K562 treated with DMSO at 1 percent for 24 hours (cell line): ENCODE results near the gene PLXND1. TPM values are rescaled to one million over a fixed set of nuclear protein-coding genes. Genes with fewer than 3 reads are reported as not detected.

Experiments used
- total RNA-seq: library from RNA; unstranded; fragments of 300-600 nt; gene quantifications from 2 replicates; pipeline ENCODE4 v1.2.3, GENCODE V29; 2022; ENCODE audit warnings: low read depth; ENCODE audit not compliant: insufficient read depth

Gene PLXND1, protein sequence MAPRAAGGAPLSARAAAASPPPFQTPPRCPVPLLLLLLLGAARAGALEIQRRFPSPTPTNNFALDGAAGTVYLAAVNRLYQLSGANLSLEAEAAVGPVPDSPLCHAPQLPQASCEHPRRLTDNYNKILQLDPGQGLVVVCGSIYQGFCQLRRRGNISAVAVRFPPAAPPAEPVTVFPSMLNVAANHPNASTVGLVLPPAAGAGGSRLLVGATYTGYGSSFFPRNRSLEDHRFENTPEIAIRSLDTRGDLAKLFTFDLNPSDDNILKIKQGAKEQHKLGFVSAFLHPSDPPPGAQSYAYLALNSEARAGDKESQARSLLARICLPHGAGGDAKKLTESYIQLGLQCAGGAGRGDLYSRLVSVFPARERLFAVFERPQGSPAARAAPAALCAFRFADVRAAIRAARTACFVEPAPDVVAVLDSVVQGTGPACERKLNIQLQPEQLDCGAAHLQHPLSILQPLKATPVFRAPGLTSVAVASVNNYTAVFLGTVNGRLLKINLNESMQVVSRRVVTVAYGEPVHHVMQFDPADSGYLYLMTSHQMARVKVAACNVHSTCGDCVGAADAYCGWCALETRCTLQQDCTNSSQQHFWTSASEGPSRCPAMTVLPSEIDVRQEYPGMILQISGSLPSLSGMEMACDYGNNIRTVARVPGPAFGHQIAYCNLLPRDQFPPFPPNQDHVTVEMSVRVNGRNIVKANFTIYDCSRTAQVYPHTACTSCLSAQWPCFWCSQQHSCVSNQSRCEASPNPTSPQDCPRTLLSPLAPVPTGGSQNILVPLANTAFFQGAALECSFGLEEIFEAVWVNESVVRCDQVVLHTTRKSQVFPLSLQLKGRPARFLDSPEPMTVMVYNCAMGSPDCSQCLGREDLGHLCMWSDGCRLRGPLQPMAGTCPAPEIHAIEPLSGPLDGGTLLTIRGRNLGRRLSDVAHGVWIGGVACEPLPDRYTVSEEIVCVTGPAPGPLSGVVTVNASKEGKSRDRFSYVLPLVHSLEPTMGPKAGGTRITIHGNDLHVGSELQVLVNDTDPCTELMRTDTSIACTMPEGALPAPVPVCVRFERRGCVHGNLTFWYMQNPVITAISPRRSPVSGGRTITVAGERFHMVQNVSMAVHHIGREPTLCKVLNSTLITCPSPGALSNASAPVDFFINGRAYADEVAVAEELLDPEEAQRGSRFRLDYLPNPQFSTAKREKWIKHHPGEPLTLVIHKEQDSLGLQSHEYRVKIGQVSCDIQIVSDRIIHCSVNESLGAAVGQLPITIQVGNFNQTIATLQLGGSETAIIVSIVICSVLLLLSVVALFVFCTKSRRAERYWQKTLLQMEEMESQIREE (N-terminal part only)
- 19.5 and 21.6 TPM in 2 replicates for total RNA-seq

DNA sequence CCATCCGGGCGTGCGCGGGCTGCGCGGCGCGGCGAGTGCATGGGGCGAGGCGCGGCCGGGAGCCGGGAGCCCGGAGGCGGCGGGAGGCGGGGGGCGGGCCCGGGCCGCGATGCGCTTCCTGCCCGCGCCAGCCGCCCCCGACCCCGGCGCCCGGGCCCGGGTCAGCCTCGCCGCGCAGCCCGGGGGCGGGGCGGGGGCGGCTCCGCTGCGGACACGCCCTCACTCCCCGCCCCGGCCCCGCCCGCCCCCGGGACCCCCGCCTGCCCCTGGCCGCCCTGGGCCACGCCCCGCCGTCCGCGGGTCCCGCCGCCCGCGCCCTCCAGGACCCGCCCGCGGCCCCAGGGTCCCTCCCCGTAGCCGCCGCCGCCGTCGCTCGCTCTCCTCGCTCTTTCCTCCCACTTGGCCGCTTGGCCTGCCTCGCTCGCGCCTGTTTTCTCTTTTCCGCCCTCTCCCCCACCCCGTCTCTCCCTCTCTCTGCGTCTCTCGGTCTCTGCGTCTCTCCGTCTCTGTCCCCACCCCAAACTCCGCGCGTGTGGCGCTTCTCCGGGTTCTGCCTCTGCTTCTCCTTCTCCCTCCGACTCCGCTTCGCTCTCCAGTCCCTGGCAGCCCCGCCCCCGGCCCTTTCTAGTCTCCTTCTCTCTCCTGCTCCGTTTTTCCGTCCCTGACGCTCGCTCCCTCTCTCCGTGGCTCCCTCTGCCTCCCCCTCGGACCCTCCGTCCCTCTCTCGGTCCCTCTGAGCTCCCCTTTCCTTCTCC is at the start of gene PLXND1:
TSS of gene PLXND1 (minus strand) at position 41 of the 755 bp plus-strand sequence. CDS start at position 4, 37 bp downstream.

DNA sequence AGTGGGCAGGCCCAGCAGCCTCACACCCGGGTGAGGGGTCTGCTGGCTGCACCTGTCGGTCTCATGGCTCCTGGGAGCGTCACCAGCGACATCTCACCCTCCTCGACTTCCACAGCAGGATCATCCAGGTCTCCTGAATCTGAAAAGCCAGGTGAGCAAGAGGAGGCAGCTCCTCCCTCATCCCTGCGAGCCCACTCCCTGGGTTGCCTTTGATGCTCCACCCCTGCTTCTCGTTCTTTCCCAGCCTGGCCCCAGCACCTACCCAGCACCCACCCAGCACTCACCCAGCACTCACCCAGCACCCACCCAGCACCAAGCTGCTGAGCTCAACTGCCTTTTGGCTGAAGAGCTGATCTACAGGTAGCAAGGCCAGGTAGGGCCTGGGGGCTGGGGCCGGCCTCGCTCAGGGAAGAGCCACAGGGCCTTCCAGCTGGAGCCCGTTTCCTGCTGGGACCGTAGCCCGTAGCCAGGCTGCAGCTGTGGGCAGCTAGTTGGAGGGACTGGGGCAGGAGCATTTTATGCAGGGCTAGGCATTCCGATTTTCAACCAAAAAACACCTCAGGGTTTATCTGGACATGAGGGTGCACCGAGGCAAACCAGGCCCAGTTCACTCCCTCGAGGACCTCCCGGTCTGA is 63.2 kb downstream of the PLXND1 start, which contains the start of gene H1-8:
TSS of gene H1-8 (plus strand) at position 20 of the 635 bp plus-strand sequence. CDS start at position 64, 44 bp downstream.

DNA sequence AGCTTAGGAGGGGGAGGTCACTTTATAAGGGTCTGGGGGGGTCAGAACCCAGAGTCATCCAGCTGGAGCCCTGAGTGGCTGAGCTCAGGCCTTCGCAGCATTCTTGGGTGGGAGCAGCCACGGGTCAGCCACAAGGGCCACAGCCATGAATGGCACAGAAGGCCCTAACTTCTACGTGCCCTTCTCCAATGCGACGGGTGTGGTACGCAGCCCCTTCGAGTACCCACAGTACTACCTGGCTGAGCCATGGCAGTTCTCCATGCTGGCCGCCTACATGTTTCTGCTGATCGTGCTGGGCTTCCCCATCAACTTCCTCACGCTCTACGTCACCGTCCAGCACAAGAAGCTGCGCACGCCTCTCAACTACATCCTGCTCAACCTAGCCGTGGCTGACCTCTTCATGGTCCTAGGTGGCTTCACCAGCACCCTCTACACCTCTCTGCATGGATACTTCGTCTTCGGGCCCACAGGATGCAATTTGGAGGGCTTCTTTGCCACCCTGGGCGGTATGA is 77.8 kb downstream of the PLXND1 start, which contains the start of gene RHO:
TSS of gene RHO (plus strand) at position 51 of the 512 bp plus-strand sequence. CDS start at position 146, 95 bp downstream.

Other genes with a start within 250 kb of the PLXND1 start
- 0.64 and 0.70 TPM in 2 replicates for gene EFCAB12, start 178.0 kb downstream of the PLXND1 start, total RNA-seq
- gene MBD4, start 166.7 kb downstream of the PLXND1 start, total RNA-seq = 26.0 and 27.2 TPM in 2 replicates
- gene IFT122, start 166.5 kb downstream of the PLXND1 start, total RNA-seq = 18.5 and 18.7 TPM in 2 replicates
- not detected in 2 replicates for gene RHO, start 78.0 kb downstream of the PLXND1 start, total RNA-seq
- not detected in 2 replicates for gene H1-8, start 63.5 kb downstream of the PLXND1 start, total RNA-seq